GM12872 (cell line): ENCODE results near the gene PISD.

ENCODE experiments used
- CTCF ChIP-seq: IDR thresholded peaks from 3 replicates; pipeline ENCODE4 v1.5.1; 2011; ENCODE audit warnings: low read depth, mild to moderate bottlenecking, low read length, moderate library complexity; ENCODE audit not compliant: insufficient read depth

PISD gene

GRCh38 chr22:31681349-31682345, 19.6 kb upstream of the PISD start:
- no peak for TF ChIP-seq CTCF

- TF ChIP-seq CTCF: no peak
Observed at GRCh38 chr22:31680861-31681341, 18.9 kb upstream of the PISD start.

GRCh38 chr22:31678748-31679147, 16.7 kb upstream of the PISD start:
- TF ChIP-seq CTCF: no peak

GRCh38 chr22:31676700-31677099, 14.7 kb upstream of the PISD start:
- no peak for TF ChIP-seq CTCF

- TF ChIP-seq CTCF: no peak
Observed at GRCh38 chr22:31662668-31663037, 638 bp upstream of the PISD start.

GRCh38 chr22:31659246-31659645, 2.8 kb downstream of the PISD start:
- TF ChIP-seq CTCF: no peak

- TF ChIP-seq CTCF: no peak
Observed at GRCh38 chr22:31654408-31654807, 7.6 kb downstream of the PISD start.
